Rectal smooth muscle tissue (tissue), 1 donor: Measurements from ENCODE around the gene KANK3.
"Not testable (repeated sequence)": the region's sequence is repeated elsewhere in the genome, so short reads cannot be mapped to it uniquely, and the experiment has no call there.

Experiments
- H3K27ac ChIP-seq: one replicate; pipeline ENCODE4 v1.7.0; 2013; ENCODE audit warnings: low read depth, low read length, inconsistent platforms
- H3K27me3 ChIP-seq: one replicate; pipeline ENCODE4 v1.7.0; 2013; ENCODE audit warnings: low read length; ENCODE audit not compliant: control insufficient read depth, insufficient read depth
- H3K36me3 ChIP-seq: one replicate; pipeline ENCODE4 v1.7.0; 2013; ENCODE audit warnings: low read length; ENCODE audit not compliant: control insufficient read depth, insufficient read depth
- H3K4me1 ChIP-seq: one replicate; pipeline ENCODE4 v1.7.0; 2013; ENCODE audit warnings: low read length; ENCODE audit not compliant: control insufficient read depth, insufficient read depth
- H3K4me3 ChIP-seq: one replicate; pipeline ENCODE4 v1.7.0; 2013; ENCODE audit warnings: low read length
- H3K9ac ChIP-seq: one replicate; pipeline ENCODE4 v1.7.0; 2013; ENCODE audit warnings: low read length

KANK3 gene

DNA sequence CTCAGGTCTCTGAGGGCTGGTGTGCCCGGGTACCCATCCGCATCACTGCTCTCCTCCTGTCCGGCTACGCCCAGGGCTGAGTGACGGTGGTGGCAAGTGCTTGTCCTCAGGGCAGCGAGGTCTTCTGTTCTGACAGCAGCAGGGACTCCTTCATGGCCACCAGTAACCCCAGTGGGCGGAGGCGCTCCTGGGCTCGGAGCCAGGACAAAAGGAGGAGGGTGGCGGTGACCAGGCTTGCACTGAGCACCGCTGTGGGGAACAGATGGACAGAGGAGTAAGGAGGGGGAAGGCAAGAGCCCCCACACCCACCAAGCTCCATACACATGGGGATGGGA, 40.7 kb downstream of the KANK3 start:
- Histone ChIP-seq H3K36me3 (no peaks in the 10 kb centered on the region), H3K4me3 (no peak overlapping the region), H3K4me1 (peaks cover under 1% of the 10 kb centered on the region), H3K27me3 (no peaks in the 10 kb centered on the region), H3K9ac (no peak overlapping the region), H3K27ac (no peak overlapping the region)

DNA sequence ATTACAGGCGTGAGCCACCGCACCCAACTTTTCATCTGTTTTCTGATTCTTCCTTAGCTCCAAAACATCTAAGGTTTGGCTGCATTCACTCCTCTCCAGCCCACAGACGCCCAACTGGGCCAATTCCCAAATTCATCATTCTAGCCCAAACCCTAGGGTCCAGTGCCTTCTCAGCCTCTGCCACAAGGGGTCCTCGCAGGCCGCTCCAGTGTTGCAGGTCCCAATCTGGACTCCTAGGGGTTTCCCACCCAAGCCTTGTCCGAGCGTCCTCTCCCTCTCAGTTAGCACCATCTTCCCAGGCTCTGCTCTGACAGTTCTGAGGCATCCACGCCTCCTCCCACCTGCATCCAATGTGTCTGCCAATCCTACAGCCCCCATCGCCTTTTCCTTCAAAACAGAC, 51.7 kb downstream of the KANK3 start:
- not testable (repeated sequence) for H3K4me1 ChIP-seq, H3K9ac ChIP-seq, H3K27me3 ChIP-seq, H3K36me3 ChIP-seq, H3K4me3 ChIP-seq, H3K27ac ChIP-seq

DNA sequence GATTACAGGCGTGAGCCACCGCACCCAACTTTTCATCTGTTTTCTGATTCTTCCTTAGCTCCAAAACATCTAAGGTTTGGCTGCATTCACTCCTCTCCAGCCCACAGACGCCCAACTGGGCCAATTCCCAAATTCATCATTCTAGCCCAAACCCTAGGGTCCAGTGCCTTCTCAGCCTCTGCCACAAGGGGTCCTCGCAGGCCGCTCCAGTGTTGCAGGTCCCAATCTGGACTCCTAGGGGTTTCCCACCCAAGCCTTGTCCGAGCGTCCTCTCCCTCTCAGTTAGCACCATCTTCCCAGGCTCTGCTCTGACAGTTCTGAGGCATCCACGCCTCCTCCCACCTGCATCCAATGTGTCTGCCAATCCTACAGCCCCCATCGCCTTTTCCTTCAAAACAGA, 66.6 kb downstream of the KANK3 start:
- H3K36me3 ChIP-seq, H3K9ac ChIP-seq, H3K27ac ChIP-seq, H3K4me1 ChIP-seq, H3K4me3 ChIP-seq, H3K27me3 ChIP-seq: not testable (repeated sequence)
